ENCODE measurements around the gene SPOCK2. TPM values are rescaled to one million over a fixed set of nuclear protein-coding genes. Genes with fewer than 3 reads are reported as not detected.
A peak's percentile ranks its signal among the peaks of the same experiment; 100 is the strongest.

SPOCK2 gene
- total and polyA plus RNA-seq, 2 of the 13 experiments (the other 11 are each of a cell fraction or from before 2014, with no cell fraction given), result 8.6 to 30.6 TPM

DNA sequence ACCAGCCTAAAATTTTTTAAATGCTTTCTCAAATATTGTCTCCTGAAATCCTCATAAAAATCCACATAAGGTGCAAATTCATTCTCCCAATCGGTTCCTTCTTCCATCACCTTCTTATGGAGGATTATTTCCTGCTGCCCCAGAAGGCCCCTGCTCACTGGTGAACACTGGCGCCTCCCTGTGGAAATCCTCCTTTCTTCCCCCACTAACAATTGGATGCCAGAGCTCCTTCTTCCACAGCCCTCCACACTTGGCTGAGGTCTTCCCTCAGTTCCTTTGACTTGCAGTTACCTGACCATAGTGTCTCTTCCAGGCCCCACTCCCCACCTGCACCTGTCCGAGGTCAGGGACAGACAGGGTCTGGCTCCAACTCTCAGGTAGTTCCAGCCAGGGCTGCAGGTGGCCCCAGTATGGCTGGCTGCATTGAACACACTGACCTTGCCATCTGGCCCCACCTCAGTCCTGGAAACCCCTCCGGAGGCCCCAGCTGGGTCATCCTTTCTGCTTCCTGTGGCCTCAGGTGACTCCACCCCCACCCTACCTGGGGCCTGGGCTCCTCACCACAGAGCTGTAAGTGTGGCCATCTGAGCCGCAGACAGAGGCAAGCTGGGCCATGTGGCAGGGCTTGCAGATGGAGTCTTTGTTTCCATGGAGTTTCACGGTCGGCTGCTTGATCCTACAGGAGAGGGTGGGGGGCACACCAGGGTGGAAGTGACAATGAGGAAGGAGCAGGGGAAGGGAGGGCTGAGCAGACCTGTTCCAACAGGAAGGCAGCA lies 18.4 kb downstream of the SPOCK2 start:
- ChIA-PET POLR2A (interaction anchor here (0.8 to 1.0 kb wide), 2 partner anchors 106 to 114 kb away, joined by 3 to 4 read pairs; partner anchors contain the start of gene CHST3), CTCF (ENCODE audit: low intra/inter-chr PET ratio, low total read pairs) (interaction anchor here (0.9 kb wide), 1 partner anchor 21 kb away, joined by 3 read pairs; no protein-coding TSS in a partner anchor)
- Histone ChIP-seq H3K4me2 (ENCODE audit: low read depth, low read length) (peak overlapping the region; percentile 39), H3K4me3 (replicated peaks in 1 of 3; ENCODE audit: insufficient read depth in 1 of 3, low read depth in 2 of 3, low read length in 3 of 3) (no peak overlapping the region; a peak in 1 of 6 replicates), H3K27me3 (ENCODE audit: control insufficient read depth in 1 of 2, insufficient read depth in 2 of 2, low read length in 2 of 2) (peaks cover under 1 to 23% of the 10 kb centered on the region in 2 experiments; a peak in 4 of 5 replicates), H4K20me1 (ENCODE audit: insufficient read depth, low read length) (no peaks in the 10 kb centered on the region), H3K36me3 (replicated peaks in 1 of 2; ENCODE audit: control insufficient read depth in 1 of 2, insufficient read depth in 2 of 2, low read length in 2 of 2) (no peaks in the 10 kb centered on the region), H3K9ac (ENCODE audit: insufficient read depth, low read depth, low read length) (no peak overlapping the region), H3K79me2 (ENCODE audit: insufficient read depth, low read length) (no peaks in the 10 kb centered on the region), H2AFZ (ENCODE audit: low read length) (no peak overlapping the region), H3K27ac (ENCODE audit: extremely low read length, insufficient read depth, low read length) (no peak overlapping the region), H3K9me3 (ENCODE audit: low read length) (no peaks in the 10 kb centered on the region), H3K4me1 (ENCODE audit: insufficient read depth, low read length) (peaks cover 68% of the 10 kb centered on the region)
- ATAC-seq, result no peak
- WGBS (ENCODE audit: low lambda C conversion rate), result 39% methylated on average over 7 of the region's 7 CpGs
- no peak for DNase-seq (ENCODE audit: low spot score)
- intact Hi-C loops (cut with micrococcal nuclease; ENCODE audit: unreplicated experiment) (no loop called here), in situ Hi-C loops (cut with HindIII; ENCODE audit: extremely low pct_ligation_motif_present, low pct_unique_long_range_greater_than_20kb) (no loop called here)
- peak; percentile 55 for FAIRE-seq
- BruUV-seq (replicated peaks), result no TSS peak
- peak; percentile 47 for TF ChIP-seq RXRA (CRISPR knock-in tag; IDR thresholded peaks at IDR 0.05)
- TF ChIP-seq TEAD3 (CRISPR knock-in tag; optimal IDR thresholded peaks at IDR 0.05; ENCODE audit: borderline replicate concordance), result peak; percentile 13
- no peak for TF ChIP-seq ZSCAN25 (CRISPR knock-in tag; IDR thresholded peaks at IDR 0.05)
- no peak for TF ChIP-seq GABPA (IDR thresholded peaks at IDR 0.05; ENCODE audit: low read depth, low read length)
- TF ChIP-seq GABPA (CRISPR knock-in tag; IDR thresholded peaks at IDR 0.05; ENCODE audit: low read depth), result 0 out of 2 replicates have a peak, but pooled peaks have one; percentile 9
- no peak; the same call in 1 of the 2 replicates for TF ChIP-seq PHF21A (CRISPR knock-in tag; IDR thresholded peaks at IDR 0.05)
- TF ChIP-seq ZNF251 (CRISPR knock-in tag; IDR thresholded peaks at IDR 0.05), result no peak
- no peak for TF ChIP-seq ZNF143 (CRISPR knock-in tag; IDR thresholded peaks at IDR 0.05)
- peak; percentile 67; the same call in 1 of the 2 replicates for TF ChIP-seq ETV5 (CRISPR knock-in tag; IDR thresholded peaks at IDR 0.05; ENCODE audit: borderline replicate concordance)
- 0 out of 2 replicates have a peak, but pooled peaks have one; percentile 14 for TF ChIP-seq MED1 (CRISPR knock-in tag; IDR thresholded peaks at IDR 0.05)
- 0 out of 2 replicates have a peak, but pooled peaks have one; percentile 29 for TF ChIP-seq NR2C2 (CRISPR knock-in tag; IDR thresholded peaks at IDR 0.05; ENCODE audit: borderline replicate concordance)
- TF ChIP-seq, protein P1, sequence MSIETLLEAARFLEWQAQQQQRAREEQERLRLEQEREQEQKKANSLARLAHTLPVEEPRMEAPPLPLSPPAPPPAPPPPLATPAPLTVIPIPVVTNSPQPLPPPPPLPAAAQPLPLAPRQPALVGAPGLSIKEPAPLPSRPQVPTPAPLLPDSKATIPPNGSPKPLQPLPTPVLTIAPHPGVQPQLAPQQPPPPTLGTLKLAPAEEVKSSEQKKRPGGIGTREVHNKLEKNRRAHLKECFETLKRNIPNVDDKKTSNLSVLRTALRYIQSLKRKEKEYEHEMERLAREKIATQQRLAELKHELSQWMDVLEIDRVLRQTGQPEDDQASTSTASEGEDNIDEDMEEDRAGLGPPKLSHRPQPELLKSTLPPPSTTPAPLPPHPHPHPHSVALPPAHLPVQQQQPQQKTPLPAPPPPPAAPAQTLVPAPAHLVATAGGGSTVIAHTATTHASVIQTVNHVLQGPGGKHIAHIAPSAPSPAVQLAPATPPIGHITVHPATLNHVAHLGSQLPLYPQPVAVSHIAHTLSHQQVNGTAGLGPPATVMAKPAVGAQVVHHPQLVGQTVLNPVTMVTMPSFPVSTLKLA (IDR thresholded peaks at IDR 0.05), result no peak
- TF ChIP-seq, protein P2, sequence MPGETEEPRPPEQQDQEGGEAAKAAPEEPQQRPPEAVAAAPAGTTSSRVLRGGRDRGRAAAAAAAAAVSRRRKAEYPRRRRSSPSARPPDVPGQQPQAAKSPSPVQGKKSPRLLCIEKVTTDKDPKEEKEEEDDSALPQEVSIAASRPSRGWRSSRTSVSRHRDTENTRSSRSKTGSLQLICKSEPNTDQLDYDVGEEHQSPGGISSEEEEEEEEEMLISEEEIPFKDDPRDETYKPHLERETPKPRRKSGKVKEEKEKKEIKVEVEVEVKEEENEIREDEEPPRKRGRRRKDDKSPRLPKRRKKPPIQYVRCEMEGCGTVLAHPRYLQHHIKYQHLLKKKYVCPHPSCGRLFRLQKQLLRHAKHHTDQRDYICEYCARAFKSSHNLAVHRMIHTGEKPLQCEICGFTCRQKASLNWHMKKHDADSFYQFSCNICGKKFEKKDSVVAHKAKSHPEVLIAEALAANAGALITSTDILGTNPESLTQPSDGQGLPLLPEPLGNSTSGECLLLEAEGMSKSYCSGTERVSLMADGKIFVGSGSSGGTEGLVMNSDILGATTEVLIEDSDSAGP (CRISPR knock-in tag; IDR thresholded peaks at IDR 0.05; ENCODE audit: borderline replicate concordance), result peak; percentile 42; the same call in 1 of the 2 replicates
- TF ChIP-seq, protein P3, sequence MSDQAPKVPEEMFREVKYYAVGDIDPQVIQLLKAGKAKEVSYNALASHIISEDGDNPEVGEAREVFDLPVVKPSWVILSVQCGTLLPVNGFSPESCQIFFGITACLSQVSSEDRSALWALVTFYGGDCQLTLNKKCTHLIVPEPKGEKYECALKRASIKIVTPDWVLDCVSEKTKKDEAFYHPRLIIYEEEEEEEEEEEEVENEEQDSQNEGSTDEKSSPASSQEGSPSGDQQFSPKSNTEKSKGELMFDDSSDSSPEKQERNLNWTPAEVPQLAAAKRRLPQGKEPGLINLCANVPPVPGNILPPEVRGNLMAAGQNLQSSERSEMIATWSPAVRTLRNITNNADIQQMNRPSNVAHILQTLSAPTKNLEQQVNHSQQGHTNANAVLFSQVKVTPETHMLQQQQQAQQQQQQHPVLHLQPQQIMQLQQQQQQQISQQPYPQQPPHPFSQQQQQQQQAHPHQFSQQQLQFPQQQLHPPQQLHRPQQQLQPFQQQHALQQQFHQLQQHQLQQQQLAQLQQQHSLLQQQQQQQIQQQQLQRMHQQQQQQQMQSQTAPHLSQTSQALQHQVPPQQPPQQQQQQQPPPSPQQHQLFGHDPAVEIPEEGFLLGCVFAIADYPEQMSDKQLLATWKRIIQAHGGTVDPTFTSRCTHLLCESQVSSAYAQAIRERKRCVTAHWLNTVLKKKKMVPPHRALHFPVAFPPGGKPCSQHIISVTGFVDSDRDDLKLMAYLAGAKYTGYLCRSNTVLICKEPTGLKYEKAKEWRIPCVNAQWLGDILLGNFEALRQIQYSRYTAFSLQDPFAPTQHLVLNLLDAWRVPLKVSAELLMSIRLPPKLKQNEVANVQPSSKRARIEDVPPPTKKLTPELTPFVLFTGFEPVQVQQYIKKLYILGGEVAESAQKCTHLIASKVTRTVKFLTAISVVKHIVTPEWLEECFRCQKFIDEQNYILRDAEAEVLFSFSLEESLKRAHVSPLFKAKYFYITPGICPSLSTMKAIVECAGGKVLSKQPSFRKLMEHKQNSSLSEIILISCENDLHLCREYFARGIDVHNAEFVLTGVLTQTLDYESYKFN (CRISPR knock-in tag; conservative IDR thresholded peaks at IDR 0.05), result peak; percentile 59; the same call in 1 of the 2 replicates
- TF ChIP-seq SRY (CRISPR knock-in tag; IDR thresholded peaks at IDR 0.05), result peak; percentile 59; the same call in 1 of the 2 replicates

Measured in HepG2 (cell line).